NCI-H524 treated with DMSO at 0.1 percent for 48 hours (cell line): ENCODE measurements around the gene PRRT3.

Source experiments
- DNase-seq: peaks from one replicate; lab custom pipeline; 2025; lab: John Stamatoyannopoulos, UW

Gene PRRT3

GRCh38 chr3:9951962-9952805, at the start of gene PRRT3:
TSS of gene PRRT3 (minus strand) at chr3:9952408. CDS start at chr3:9950115, 2,293 bp downstream.
- no peak for DNase-seq

GRCh38 chr3:10000686-10001085, 48.5 kb upstream of the PRRT3 start:
- no peak for DNase-seq

- DNase-seq = no peak
Measured at GRCh38 chr3:9994086-9994844, 42.1 kb upstream of the PRRT3 start.

- no peak for DNase-seq
Measured at GRCh38 chr3:9986230-9986725, 34.1 kb upstream of the PRRT3 start.

- no peak for DNase-seq
Measured at GRCh38 chr3:9980251-9980650, 28.0 kb upstream of the PRRT3 start.

GRCh38 chr3:9978710-9979305, 26.6 kb upstream of the PRRT3 start:
- DNase-seq = no peak

GRCh38 chr3:9976721-9977709, 24.8 kb upstream of the PRRT3 start:
- no peak for DNase-seq

- DNase-seq = no peak
Measured at GRCh38 chr3:9970020-9970652, 17.9 kb upstream of the PRRT3 start.

GRCh38 chr3:9969632-9970019, 17.4 kb upstream of the PRRT3 start:
- DNase-seq = no peak

GRCh38 chr3:9966841-9967240, 14.6 kb upstream of the PRRT3 start:
- DNase-seq = no peak

GRCh38 chr3:9965200-9965875, 13.1 kb upstream of the PRRT3 start:
- DNase-seq = no peak

- DNase-seq = no peak
Measured at GRCh38 chr3:9957214-9957613, 5.0 kb upstream of the PRRT3 start.

- no peak for DNase-seq
Measured at GRCh38 chr3:9955611-9956352, 3.6 kb upstream of the PRRT3 start.

- DNase-seq = peak; percentile 89
Measured at GRCh38 chr3:9955067-9955502, 2.9 kb upstream of the PRRT3 start.

GRCh38 chr3:9951598-9951961, 628 bp downstream of the PRRT3 start:
- no peak for DNase-seq

- DNase-seq = no peak
Measured at GRCh38 chr3:9951126-9951525, 1.1 kb downstream of the PRRT3 start.

- DNase-seq = no peak
Measured at GRCh38 chr3:9949626-9950025, 2.6 kb downstream of the PRRT3 start.

GRCh38 chr3:9949115-9949514, 3.1 kb downstream of the PRRT3 start:
- no peak for DNase-seq

- DNase-seq = no peak
Measured at GRCh38 chr3:9948586-9948985, 3.6 kb downstream of the PRRT3 start.
